Adrenal gland (tissue), 12 donors: ENCODE measurements around the gene LHX5. TPM values are rescaled to one million over a fixed set of nuclear protein-coding genes. Genes with fewer than 3 reads are reported as not detected.

ENCODE experiments used
- DNase-seq, 7 donors: peaks; one replicate each; pipeline ENCODE4 v3.0.0-alpha.2; 2019 to 2020
- H3K27ac ChIP-seq, 5 donors: fragments of 200-600 bp; sonication (generic) in 4 of 5; 1 replicate in 3 of 5; 2 replicates in 2 of 5; pipeline versions ENCODE4 v1.5.1 to v1.8.0; 2016 to 2020; ENCODE audit warnings: mild to moderate bottlenecking in 1 of 5
- H3K27me3 ChIP-seq: fragments of 200-600 bp; 2 replicates; pipeline ENCODE4 v1.8.0; 2021
- H3K36me3 ChIP-seq, 2 donors: fragments of 200-600 bp; replicated peaks in 1 of 2; 1 replicate in 1 of 2; 2 replicates in 1 of 2; pipeline versions ENCODE4 v1.5.1 to v1.8.0; 2018 to 2022
- H3K4me1 ChIP-seq, 2 donors: fragments of 200-600 bp; replicated peaks in 1 of 2; 1 replicate in 1 of 2; 2 replicates in 1 of 2; pipeline versions ENCODE4 v1.5.1 to v1.8.0; 2018 to 2021
- H3K4me3 ChIP-seq, 4 donors: fragments of 200-600 bp; sonication (generic) in 3 of 4; one replicate each; pipeline ENCODE4 v1.5.1; 2016 to 2018
- H3K9me3 ChIP-seq, 3 donors: fragments of 200-600 bp; sonication (generic) in 1 of 3; replicated peaks in 1 of 3; 1 replicate in 2 of 3; 2 replicates in 1 of 3; pipeline versions ENCODE4 v1.5.1 to v1.8.0; 2016 to 2021
- POLR2A ChIP-seq, 2 donors: fragments of 450-650 bp; IDR thresholded peaks; one replicate each; pipeline ENCODE4 v1.6.1; 2017; ENCODE audit warnings: antibody characterized with exemption in 2 of 2, mild to moderate bottlenecking in 2 of 2, moderate library complexity in 1 of 2
- WGBS, 4 donors: extraction: QIAGEN DNeasy Blood & Tissue Kit in 2 of 4; methylation state at CpG; one replicate each; pipeline versions ENCODE4 v1.1.5 to v1.1.7; 2013 to 2017; 5-methylcytosine and 5-hydroxymethylcytosine counted together
- intact Hi-C, 2 donors: fragments of 100-400 bp; cut with DNase I; formaldehyde crosslinking; loops; one replicate each; pipeline versions ENCODE4 v1.14.1 to v1.15.0; 2022 to 2023
- polyA plus RNA-seq, 3 donors: library from polyadenylated mRNA; stranded (reverse); fragments of 200-250 nt in 2 of 3; fragments of 350-450 nt in 1 of 3; fragmentation: Illumina TruSeq in 1 of 3; extraction: RNeasy Lipid Tissue Mini Kit (QIAGEN cat#74804) in 1 of 3; gene quantifications; one replicate each; pipeline ENCODE4 v1.2.3, GENCODE V29; 2013 to 2014
- total RNA-seq, 9 donors: library from RNA; depleted of rRNA in 4 of 9; stranded (reverse); fragments of >200 nt in 4 of 9; fragments of 120-200 nt in 1 of 9; fragmentation: NEBNext Ultra II Directional in 1 of 9; extraction: Animal tissue kit (Norgen Biotek cat#: 25700) in 1 of 9; gene quantifications; one replicate each; pipeline versions ENCODE4 v1.1.0 to v1.2.4, GENCODE V29; 2013 to 2023
- TF ChIP-seq, protein P1 (sequence below), 6 experiments: fragments of 450-650 bp in 4 of 6; fragments of 200-600 bp in 2 of 6; sonication (generic) in 1 of 6; IDR thresholded peaks; 1 replicate in 5 of 6; 2 replicates in 1 of 6; pipeline versions ENCODE4 v1.5.1 to v1.8.0; 2016 to 2021; ENCODE audit warnings: antibody characterized with exemption in 6 of 6, mild to moderate bottlenecking in 2 of 6, moderate library complexity in 1 of 6
- donor health status: healthy with polysubstance abuse.
- donor health status: Bipolar disorder and iron deficiency.
- donor health status: DM: yes; HTN: yes; CAD: no.
- donor health status: DM: no; HTN: no; CAD: no.
- donor health status: DM: no; HTN: no; CAD: no.
- donor health status: DM: yes; HTN: yes; CAD: no.

Gene LHX5
- total and polyA plus RNA-seq, 12 donors, result not detected

- Histone ChIP-seq H3K4me1 (peaks cover 10 to 16% of the 10 kb centered on the region in 2 donors), H3K4me3 (no peak overlapping the region), H3K36me3 (no peaks in the 10 kb centered on the region), H3K27me3 (no peaks in the 10 kb centered on the region), H3K27ac (no peak overlapping the region), H3K9me3 (no peaks in the 10 kb centered on the region)
- WGBS, 4 donors, result 59 to 62% (median 59%) methylated on average over 19 to 20 of the region's 20 CpGs
- intact Hi-C loops, result loop anchor here (5.0 to 10.0 kb wide), 3 partner anchors 110 to 240 kb away; partner anchors contain the start of genes DDX54 (in 1 of the 2) and RITA1 (in 1 of the 2)
- peak; percentile 53 to 84 (median 63) for DNase-seq
- TF ChIP-seq POLR2A (IDR thresholded peaks at IDR 0.05), result no peak
- TF ChIP-seq, protein P1, sequence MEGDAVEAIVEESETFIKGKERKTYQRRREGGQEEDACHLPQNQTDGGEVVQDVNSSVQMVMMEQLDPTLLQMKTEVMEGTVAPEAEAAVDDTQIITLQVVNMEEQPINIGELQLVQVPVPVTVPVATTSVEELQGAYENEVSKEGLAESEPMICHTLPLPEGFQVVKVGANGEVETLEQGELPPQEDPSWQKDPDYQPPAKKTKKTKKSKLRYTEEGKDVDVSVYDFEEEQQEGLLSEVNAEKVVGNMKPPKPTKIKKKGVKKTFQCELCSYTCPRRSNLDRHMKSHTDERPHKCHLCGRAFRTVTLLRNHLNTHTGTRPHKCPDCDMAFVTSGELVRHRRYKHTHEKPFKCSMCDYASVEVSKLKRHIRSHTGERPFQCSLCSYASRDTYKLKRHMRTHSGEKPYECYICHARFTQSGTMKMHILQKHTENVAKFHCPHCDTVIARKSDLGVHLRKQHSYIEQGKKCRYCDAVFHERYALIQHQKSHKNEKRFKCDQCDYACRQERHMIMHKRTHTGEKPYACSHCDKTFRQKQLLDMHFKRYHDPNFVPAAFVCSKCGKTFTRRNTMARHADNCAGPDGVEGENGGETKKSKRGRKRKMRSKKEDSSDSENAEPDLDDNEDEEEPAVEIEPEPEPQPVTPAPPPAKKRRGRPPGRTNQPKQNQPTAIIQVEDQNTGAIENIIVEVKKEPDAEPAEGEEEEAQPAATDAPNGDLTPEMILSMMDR (IDR thresholded peaks at IDR 0.05), result peak; percentile 64 to 91 (median 81)
These were observed 46.5 kb downstream of the LHX5 start for GRCh38 chr12:113424915-113425823.

- intact Hi-C loops, result loop anchor here (10.0 kb wide), 2 partner anchors 110 to 240 kb away; partner anchors contain the start of genes DDX54 (in 1 of the 2) and RITA1 (in 1 of the 2)
- TF ChIP-seq POLR2A (IDR thresholded peaks at IDR 0.05), result no peak
- TF ChIP-seq, protein P1 (IDR thresholded peaks at IDR 0.05), result no peak
- Histone ChIP-seq H3K9me3 (no peaks in the 10 kb centered on the region), H3K36me3 (no peaks in the 10 kb centered on the region), H3K4me1 (peaks cover 10 to 16% of the 10 kb centered on the region in 2 donors), H3K4me3 (no peak overlapping the region), H3K27me3 (no peaks in the 10 kb centered on the region), H3K27ac (no peak overlapping the region)
- WGBS, 4 donors, result 77 to 88% (median 88%) methylated on average over 1 of the region's 1 CpG
- no peak for DNase-seq
These were observed 47.2 kb downstream of the LHX5 start for GRCh38 chr12:113424456-113424855.

DNA sequence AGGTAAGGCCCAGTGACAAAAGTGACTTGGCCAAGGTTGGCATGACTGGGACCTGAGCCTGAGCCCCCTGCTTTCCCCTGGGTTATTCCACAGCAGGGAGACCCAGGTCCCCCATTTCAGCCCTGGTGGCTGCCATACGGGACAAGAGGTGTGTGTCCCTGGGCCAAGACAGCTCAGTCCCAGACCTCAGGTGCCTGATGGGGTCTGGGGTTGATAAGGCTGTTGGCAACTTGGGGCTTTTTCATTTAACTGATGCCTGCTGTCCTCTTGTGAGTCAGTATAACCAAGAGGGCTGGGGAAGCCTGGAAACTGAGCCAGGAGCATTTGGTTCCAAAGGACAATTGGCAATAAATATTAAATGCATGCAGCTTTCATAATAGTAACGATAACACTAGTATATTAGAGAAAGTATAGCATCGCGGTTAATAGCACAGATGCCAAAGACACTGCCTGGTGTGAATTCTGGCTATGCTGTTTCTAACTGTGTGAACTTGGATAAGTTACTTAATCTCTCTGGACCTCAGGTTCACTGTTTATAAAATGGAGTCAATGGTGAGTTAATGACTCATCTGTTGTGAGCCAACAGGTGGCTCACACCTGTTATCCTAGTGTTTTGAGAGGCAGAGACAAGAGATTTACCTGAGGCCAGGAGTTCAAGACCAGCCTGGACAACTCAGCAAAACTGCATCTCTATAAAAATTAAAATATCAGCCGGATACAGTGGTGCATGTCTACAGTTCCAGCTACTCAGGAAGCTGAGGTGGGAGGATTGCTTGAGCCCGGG lies 48.6 kb downstream of the LHX5 start:
- no peak for DNase-seq
- H3K27ac ChIP-seq, result peak overlapping the region; percentile 34 to 90 (median 65)

More for the DNA sequence above, 48.6 kb downstream of the LHX5 start:
- intact Hi-C loops, result loop anchor here (10.0 kb wide), 2 partner anchors 108 to 238 kb away; partner anchors contain the start of genes DDX54 (in 1 of the 2) and RITA1 (in 1 of the 2)
- Histone ChIP-seq H3K27me3 (no peaks in the 10 kb centered on the region), H3K4me1 (peaks cover 18 to 29% of the 10 kb centered on the region in 2 donors), H3K9me3 (no peaks in the 10 kb centered on the region), H3K4me3 (peak overlapping the region in 2 of 4 donors; percentile 49 to 62), H3K36me3 (no peaks in the 10 kb centered on the region)
- no peak for TF ChIP-seq POLR2A (IDR thresholded peaks at IDR 0.05)
- TF ChIP-seq, protein P1 (IDR thresholded peaks at IDR 0.05), result no peak
- WGBS, 4 donors, result 40 to 75% (median 64%) methylated on average over 6 of the region's 6 CpGs
